ENCODE data around the gene DEPDC5. TPM values are rescaled to one million over a fixed set of nuclear protein-coding genes. Genes with fewer than 3 reads are reported as not detected.

Gene DEPDC5
- total and polyA plus RNA-seq, 2 of the 8 experiments (the other 6 are each of a cell fraction or from before 2014, with no cell fraction given) = 18.3 to 26.5 TPM

- H4K5ac ChIP-seq (ENCODE audit: insufficient read length, low read depth, low read length) = no peak overlapping the region
- no peaks in the 10 kb centered on the region for H3K9me3 ChIP-seq (ENCODE audit: insufficient read depth in 2 of 2, low read depth in 1 of 2, low read length in 1 of 2)
- H2BK12ac ChIP-seq (ENCODE audit: low read depth, low read length) = no peak overlapping the region
- no peak overlapping the region for H2BK5ac ChIP-seq (ENCODE audit: low read depth, low read length)
- no peak for FAIRE-seq
- H3K4me3 ChIP-seq (ENCODE audit: extremely low read depth in 1 of 4, insufficient read depth in 2 of 4, low read depth in 3 of 4, low read length in 4 of 4) = no peak overlapping the region
- H3K14ac ChIP-seq (ENCODE audit: insufficient read length) = no peak overlapping the region
- no peak overlapping the region for H3K4me2 ChIP-seq (ENCODE audit: insufficient read depth in 1 of 2, low read depth in 2 of 2, low read length in 2 of 2)
- H3K56ac ChIP-seq (replicated peaks; ENCODE audit: insufficient read length, low read depth, low read length) = no peak overlapping the region
- H3K27me3 ChIP-seq (replicated peaks in 1 of 4; ENCODE audit: control insufficient read depth in 3 of 4, extremely low read depth in 1 of 4, insufficient read depth in 3 of 4, low read length in 3 of 4) = no peaks in the 10 kb centered on the region
- H2AFZ ChIP-seq (ENCODE audit: low read length) = no peak overlapping the region
- CTCF ChIA-PET (ENCODE audit: partially characterized antibody) = no interaction called here
- H2BK20ac ChIP-seq (ENCODE audit: low read length) = no peak overlapping the region
- no peaks in the 10 kb centered on the region for H3K79me2 ChIP-seq (ENCODE audit: control insufficient read depth in 1 of 2, insufficient read depth in 2 of 2, low read length in 2 of 2)
- H2AK5ac ChIP-seq (ENCODE audit: low read depth, low read length) = no peak overlapping the region
- H2BK15ac ChIP-seq (ENCODE audit: low read length) = no peak overlapping the region
- H3K18ac ChIP-seq (ENCODE audit: extremely low read depth, low read length) = no peak overlapping the region
- no peaks in the 10 kb centered on the region for H3K23me2 ChIP-seq (ENCODE audit: low read depth, low read length)
- no peak overlapping the region for H3K27ac ChIP-seq (ENCODE audit: low read depth, low read length)
- POLR2A ChIA-PET (ENCODE audit: partially characterized antibody) = no interaction called here
- peaks cover 6 to 47% (median 17%) of the 10 kb centered on the region in 4 experiments; a peak in 6 of 8 replicates for H3K36me3 ChIP-seq (ENCODE audit: control insufficient read depth in 2 of 4, insufficient read depth in 4 of 4, low read length in 3 of 4)
- WGBS, 2 experiments (ENCODE audit: extremely low coverage in 1 of 2, insufficient coverage in 1 of 2, insufficient read length in 1 of 2, insufficient replicate concordance in 2 of 2, low coverage in 1 of 2, low lambda C conversion rate in 2 of 2, missing lambda C conversion rate in 1 of 2) = 96% methylated on average over 7 of the region's 7 CpGs; no CpG with 5 or more reads in 1 of the 2 experiments
- H3K4me1 ChIP-seq (replicated peaks in 1 of 4; ENCODE audit: control insufficient read depth in 3 of 4, insufficient read depth in 4 of 4, low read length in 3 of 4) = no peaks in the 10 kb centered on the region
- no peak overlapping the region for H3K23ac ChIP-seq (ENCODE audit: insufficient read length)
- no peak overlapping the region for H2BK120ac ChIP-seq (replicated peaks; ENCODE audit: low read depth, low read length)
- DNase-seq (ENCODE audit: low read depth in 1 of 2, low spot score in 2 of 2) = no peak
- no peak overlapping the region for H4K91ac ChIP-seq (replicated peaks; ENCODE audit: insufficient read length, low read length)
- peaks cover 0 to 1% of the 10 kb centered on the region in 2 experiments for H4K20me1 ChIP-seq (replicated peaks in 1 of 2; ENCODE audit: control insufficient read depth in 1 of 2, insufficient read depth in 2 of 2, low read length in 2 of 2)
- H3K9ac ChIP-seq (replicated peaks in 1 of 4; ENCODE audit: extremely low read depth in 1 of 4, low read depth in 3 of 4, low read length in 3 of 4) = no peak overlapping the region
- no peaks in the 10 kb centered on the region for H3K79me1 ChIP-seq (ENCODE audit: low read depth, low read length)
- H3K4ac ChIP-seq (replicated peaks; ENCODE audit: insufficient read length, low read depth, low read length) = no peak overlapping the region
- H4K8ac ChIP-seq (ENCODE audit: extremely low read depth, insufficient read depth, low read length) = no peak overlapping the region
- TF ChIP-seq POLR2A (IDR thresholded peaks at IDR 0.05; ENCODE audit: control extremely low read depth in 1 of 2, low read depth in 2 of 2, low read length in 2 of 2) = no peak
- TF ChIP-seq BRCA1 (IDR thresholded peaks at IDR 0.05; ENCODE audit: low read depth, low read length) = no peak
- no peak for TF ChIP-seq JUN (IDR thresholded peaks at IDR 0.05; ENCODE audit: low read depth, low read length)
- TF ChIP-seq CTBP2 (IDR thresholded peaks at IDR 0.05; ENCODE audit: borderline replicate concordance, insufficient read depth, insufficient read length, low read length) = no peak
- no peak for TF ChIP-seq SP4 (IDR thresholded peaks at IDR 0.05; ENCODE audit: low read length)
- no peak for TF ChIP-seq SP1 (IDR thresholded peaks at IDR 0.05; ENCODE audit: low read depth, low read length)
- TF ChIP-seq JUND (IDR thresholded peaks at IDR 0.05; ENCODE audit: low read length) = no peak
- no peak for TF ChIP-seq TAF7 (optimal IDR thresholded peaks at IDR 0.05; ENCODE audit: borderline replicate concordance, low read depth, low read length)
- TF ChIP-seq TCF12 (IDR thresholded peaks at IDR 0.05; ENCODE audit: low read depth, low read length) = no peak
- no peak for TF ChIP-seq ATF2 (IDR thresholded peaks at IDR 0.05; ENCODE audit: low read length)
- TF ChIP-seq SP2 (IDR thresholded peaks at IDR 0.05; ENCODE audit: low read length) = no peak
- no peak for TF ChIP-seq MAX (IDR thresholded peaks at IDR 0.05)
- no peak for TF ChIP-seq RXRA (IDR thresholded peaks at IDR 0.05; ENCODE audit: insufficient read depth, low read depth, low read length)
- TF ChIP-seq KDM4A (IDR thresholded peaks at IDR 0.05; ENCODE audit: low read depth, low read length, severe bottlenecking) = no peak
Measured at GRCh38 chr22:31802575-31802974, 48.8 kb downstream of the DEPDC5 start.
